H9 (cell line): ENCODE measurements around the gene SSR3. TPM values are rescaled to one million over a fixed set of nuclear protein-coding genes. Genes with fewer than 3 reads are reported as not detected.

Experiments
- DNase-seq: peaks from one replicate; pipeline ENCODE4 v3.0.0-alpha.2; 2017
- H2AFZ ChIP-seq: one replicate; pipeline ENCODE4 v1.6.1; 2013; ENCODE audit warnings: mild to moderate bottlenecking, low read length, control low read depth, moderate library complexity
- H2AK5ac ChIP-seq: 2 replicates; pipeline ENCODE4 v1.6.1; 2013; ENCODE audit warnings: low read length, control low read depth, mixed read lengths; ENCODE audit not compliant: insufficient read length
- H2BK120ac ChIP-seq: one replicate; pipeline ENCODE4 v1.6.1; 2013; ENCODE audit warnings: low read depth, mild to moderate bottlenecking, low read length, control low read depth, inconsistent platforms; ENCODE audit not compliant: poor library complexity, severe bottlenecking
- H2BK12ac ChIP-seq: 2 replicates; pipeline ENCODE4 v1.6.1; 2013; ENCODE audit warnings: low read length, control low read depth, mixed read lengths, low read depth; ENCODE audit not compliant: insufficient read length
- H2BK15ac ChIP-seq: 2 replicates; pipeline ENCODE4 v1.6.1; 2013; ENCODE audit warnings: low read depth, low read length, control low read depth
- H2BK20ac ChIP-seq: one replicate; pipeline ENCODE4 v1.6.1; 2013; ENCODE audit warnings: low read depth, mild to moderate bottlenecking, low read length, control low read depth, inconsistent platforms; ENCODE audit not compliant: poor library complexity, severe bottlenecking
- H2BK5ac ChIP-seq: 2 replicates; pipeline ENCODE4 v1.6.1; 2013; ENCODE audit warnings: low read length, control low read depth, mixed read lengths; ENCODE audit not compliant: insufficient read length
- H3K14ac ChIP-seq: 2 replicates; pipeline ENCODE4 v1.6.1; 2013; ENCODE audit warnings: low read length, control low read depth; ENCODE audit not compliant: insufficient read depth
- H3K18ac ChIP-seq: 2 replicates; pipeline ENCODE4 v1.6.1; 2013; ENCODE audit warnings: low read depth, mild to moderate bottlenecking, mixed read lengths, low read length, control low read depth; ENCODE audit not compliant: insufficient read length
- H3K23ac ChIP-seq: 2 replicates; pipeline ENCODE4 v1.6.1; 2013; ENCODE audit warnings: low read length, control low read depth, mixed read lengths, low read depth; ENCODE audit not compliant: insufficient read length
- H3K23me2 ChIP-seq: 2 replicates; pipeline ENCODE4 v1.6.1; 2013; ENCODE audit warnings: low read depth, mild to moderate bottlenecking, mixed read lengths, low read length, control low read depth; ENCODE audit not compliant: insufficient read length, poor library complexity, severe bottlenecking
- H3K27ac ChIP-seq: 2 replicates; pipeline ENCODE4 v1.5.1; 2013; ENCODE audit warnings: low read length, control low read depth, mixed read lengths, low read depth; ENCODE audit not compliant: insufficient read length
- H3K27me3 ChIP-seq: 2 replicates; pipeline ENCODE4 v1.6.1; 2013; ENCODE audit warnings: low read length, control low read depth, inconsistent platforms; ENCODE audit not compliant: insufficient read depth
- H3K4ac ChIP-seq: 2 replicates; pipeline ENCODE4 v1.6.1; 2013; ENCODE audit warnings: low read depth, mild to moderate bottlenecking, control low read depth, inconsistent platforms, low read length, moderate library complexity
- H3K4me1 ChIP-seq: 2 replicates; pipeline ENCODE4 v1.6.1; 2013; ENCODE audit warnings: low read length, control low read depth, inconsistent platforms; ENCODE audit not compliant: insufficient read depth
- H3K4me2 ChIP-seq: 2 replicates; pipeline ENCODE4 v1.6.1; 2013; ENCODE audit warnings: low read length, control low read depth, mixed read lengths; ENCODE audit not compliant: insufficient read length, insufficient read depth
- H3K56ac ChIP-seq: 2 replicates; pipeline ENCODE4 v1.6.1; 2013; ENCODE audit warnings: low read depth, mild to moderate bottlenecking, mixed read lengths, low read length, control low read depth; ENCODE audit not compliant: insufficient read length
- H3K79me1 ChIP-seq: 2 replicates; pipeline ENCODE4 v1.6.1; 2013; ENCODE audit warnings: low read depth, mild to moderate bottlenecking, moderate library complexity, low read length, control low read depth, inconsistent platforms; ENCODE audit not compliant: insufficient read depth, poor library complexity, severe bottlenecking
- H3K79me2 ChIP-seq: 2 replicates; pipeline ENCODE4 v1.6.1; 2013; ENCODE audit warnings: low read length, control low read depth, inconsistent platforms; ENCODE audit not compliant: insufficient read depth
- H3K9ac ChIP-seq: 2 replicates; pipeline ENCODE4 v1.6.1; 2013; ENCODE audit warnings: low read length, control low read depth, mixed read lengths; ENCODE audit not compliant: insufficient read length; ENCODE audit errors: extremely low read depth
- H3K9me3 ChIP-seq: one replicate; pipeline ENCODE4 v1.6.1; 2013; ENCODE audit warnings: low read depth, low read length, inconsistent platforms; ENCODE audit not compliant: control insufficient read depth
- H3T11ph ChIP-seq: one replicate; pipeline ENCODE4 v1.6.1; 2013; ENCODE audit warnings: mild to moderate bottlenecking, low read length, control low read depth, inconsistent platforms
- H4K20me1 ChIP-seq: one replicate; pipeline ENCODE4 v1.6.1; 2013; ENCODE audit not compliant: control insufficient read depth, insufficient read length, insufficient read depth
- H4K5ac ChIP-seq: 2 replicates; pipeline ENCODE4 v1.6.1; 2013; ENCODE audit warnings: low read depth, mild to moderate bottlenecking, mixed read lengths, low read length, control low read depth; ENCODE audit not compliant: insufficient read length
- H4K8ac ChIP-seq: replicated peaks from 2 replicates; pipeline ENCODE4 v1.6.1; 2013; ENCODE audit warnings: low read length, control low read depth, mixed read lengths, low read depth; ENCODE audit not compliant: insufficient read length
- H4K91ac ChIP-seq: 2 replicates; pipeline ENCODE4 v1.6.1; 2013; ENCODE audit warnings: low read depth, mild to moderate bottlenecking, moderate library complexity, mixed read lengths, low read length, control low read depth; ENCODE audit not compliant: insufficient read length
- H3K27ac Mint-ChIP-seq, 3 experiments: 2 replicates in 2 of 3; 3 replicates in 1 of 3; pipeline ENCODE4 v1.8.0; 2020 to 2021; ENCODE audit warnings: mixed read lengths in 3 of 3, mild to moderate bottlenecking in 1 of 3, moderate library complexity in 1 of 3
- H3K27me3 Mint-ChIP-seq: 2 replicates; pipeline ENCODE4 v1.8.0; 2021; ENCODE audit warnings: low read depth, mild to moderate bottlenecking, moderate library complexity, mixed read lengths
- H3K36me3 Mint-ChIP-seq, 3 experiments: 2 replicates in 2 of 3; 3 replicates in 1 of 3; pipeline ENCODE4 v1.8.0; 2020 to 2021; ENCODE audit warnings: low read depth in 3 of 3, mixed read lengths in 3 of 3; ENCODE audit not compliant: insufficient read depth in 1 of 3
- H3K4me1 Mint-ChIP-seq, 2 experiments: 2 replicates each; pipeline ENCODE4 v1.8.0; 2020; ENCODE audit warnings: mixed read lengths in 2 of 2
- H3K4me3 Mint-ChIP-seq, 2 experiments: 2 replicates in 1 of 2; 3 replicates in 1 of 2; pipeline ENCODE4 v1.8.0; 2020 to 2021; ENCODE audit warnings: mild to moderate bottlenecking in 2 of 2, mixed read lengths in 2 of 2, moderate library complexity in 1 of 2
- H3K9me3 Mint-ChIP-seq, 2 experiments: 2 replicates in 1 of 2; 3 replicates in 1 of 2; pipeline ENCODE4 v1.8.0; 2020; ENCODE audit warnings: mild to moderate bottlenecking in 2 of 2, mixed read lengths in 2 of 2, moderate library complexity in 1 of 2
- CTCF ChIP-seq: fragments of 200-600 bp; sonication (generic); conservative IDR thresholded peaks from 3 replicates; pipeline ENCODE4 v1.8.0; 2021; ENCODE audit warnings: antibody characterized with exemption, mild to moderate bottlenecking
- WGBS: extraction: QIAGEN DNeasy Blood & Tissue Kit; methylation state at CpG from one replicate; pipeline ENCODE4 v1.1.7; 2013; ENCODE audit warnings: missing lambda C conversion rate, low lambda C conversion rate, mixed read lengths; ENCODE audit not compliant: insufficient read length; ENCODE audit errors: extremely low coverage; 5-methylcytosine and 5-hydroxymethylcytosine counted together
- total RNA-seq: library from RNA; stranded (reverse); gene quantifications from 2 replicates; pipeline ENCODE4 v1.2.1, GENCODE V29; 2021

Gene SSR3
- total RNA-seq, 1 experiment from 2014 or later, result 177 TPM

- Histone ChIP-seq H3K4me2 (no peak overlapping the region), H3K23ac (no peak overlapping the region), H4K5ac (no peak overlapping the region), H3K27ac (no peak overlapping the region), H4K8ac (no peak overlapping the region), H2BK5ac (no peak overlapping the region), H3K9ac (no peak overlapping the region), H3K4ac (no peak overlapping the region), H2BK20ac (no peak overlapping the region), H3K56ac (no peak overlapping the region), H4K20me1 (no peaks in the 10 kb centered on the region), H2BK12ac (no peak overlapping the region), H2AFZ (no peak overlapping the region), H3K18ac (no peak overlapping the region), H3K79me2 (no peaks in the 10 kb centered on the region), H3K23me2 (no peaks in the 10 kb centered on the region), H4K91ac (no peak overlapping the region), H3K14ac (no peak overlapping the region), H3K4me1 (no peaks in the 10 kb centered on the region), H3K9me3 (no peaks in the 10 kb centered on the region), H2BK15ac (no peak overlapping the region), H2AK5ac (no peak overlapping the region), H3K79me1 (no peaks in the 10 kb centered on the region), H3T11ph (no peak overlapping the region), H3K27me3 (no peaks in the 10 kb centered on the region), H2BK120ac (no peak overlapping the region)
- Mint-ChIP-seq H3K9me3 (no peaks in the 10 kb centered on the region), H3K36me3 (no peaks in the 10 kb centered on the region), H3K4me1 (peaks cover 4 to 9% of the 10 kb centered on the region in 2 experiments; a peak in 3 of 4 replicates), H3K27ac (no peak overlapping the region), H3K4me3 (no peak overlapping the region), H3K27me3 (peaks cover 5% of the 10 kb centered on the region)
- TF ChIP-seq CTCF, result no peak
- no peak for DNase-seq
- WGBS, result no CpG with 5 or more reads among the region's 2 CpGs
Measured at GRCh38 chr3:156561533-156561932, 6.6 kb upstream of the SSR3 start.
